Peyer's patch (tissue), 4 donors: ENCODE results near the gene JOSD2. TPM values are rescaled to one million over a fixed set of nuclear protein-coding genes. Genes with fewer than 3 reads are reported as not detected.

ENCODE experiments used
- DNase-seq, 3 donors: peaks; one replicate each; pipeline ENCODE4 v3.0.0-alpha.2; 2017 to 2019
- H3K27ac ChIP-seq, 4 donors: fragments of 200-600 bp; sonication (generic); one replicate each; pipeline ENCODE4 v1.5.1; 2016 to 2019
- H3K27me3 ChIP-seq, 2 donors: fragments of 200-600 bp; sonication (generic); one replicate each; pipeline ENCODE4 v1.5.1; 2019
- H3K36me3 ChIP-seq, 3 donors: fragments of 200-600 bp; sonication (generic); one replicate each; pipeline ENCODE4 v1.5.1; 2016 to 2019
- H3K4me1 ChIP-seq, 4 donors: fragments of 200-600 bp; sonication (generic); one replicate each; pipeline ENCODE4 v1.5.1; 2016 to 2019
- H3K4me3 ChIP-seq, 4 donors: fragments of 200-600 bp; sonication (generic); 1 replicate in 3 of 4; 2 replicates in 1 of 4; pipeline ENCODE4 v1.5.1; 2016 to 2019; ENCODE audit warnings: mild to moderate bottlenecking in 1 of 4
- H3K9me3 ChIP-seq, 4 donors: fragments of 200-600 bp; sonication (generic); one replicate each; pipeline ENCODE4 v1.5.1; 2016 to 2019; ENCODE audit warnings: mild to moderate bottlenecking in 1 of 4
- CTCF ChIP-seq, 6 experiments: fragments of 450-650 bp in 4 of 6; fragments of 200-600 bp in 2 of 6; sonication (generic) in 1 of 6; IDR thresholded peaks; one replicate each; pipeline ENCODE4 v1.5.1; 2017 to 2019; ENCODE audit warnings: antibody characterized with exemption in 6 of 6, mild to moderate bottlenecking in 3 of 6, moderate library complexity in 1 of 6
- POLR2A ChIP-seq, 2 donors: fragments of 450-650 bp; IDR thresholded peaks; one replicate each; pipeline ENCODE4 v1.5.1; 2017; ENCODE audit warnings: antibody characterized with exemption in 2 of 2, mild to moderate bottlenecking in 2 of 2, moderate library complexity in 2 of 2
- total RNA-seq, 4 donors: library from RNA; depleted of rRNA; stranded (reverse); fragments of >200 nt; gene quantifications; one replicate each; pipeline ENCODE4 v1.1.0, GENCODE V29; 2016

JOSD2 gene
- total RNA-seq, 4 donors from 2014 or later: 10.7 to 41.3 (median 26.6) TPM

- DNase-seq: no peak
- Histone ChIP-seq H3K36me3 (no peaks in the 10 kb centered on the region), H3K27ac (no peak overlapping the region), H3K9me3 (no peaks in the 10 kb centered on the region), H3K27me3 (no peaks in the 10 kb centered on the region), H3K4me1 (no peaks in the 10 kb centered on the region), H3K4me3 (no peak overlapping the region)
- no peak for TF ChIP-seq CTCF (IDR thresholded peaks at IDR 0.05)
Observed at GRCh38 chr19:50549059-50549926, 38.3 kb upstream of the JOSD2 start.

- Histone ChIP-seq H3K27me3 (no peaks in the 10 kb centered on the region), H3K4me1 (no peaks in the 10 kb centered on the region), H3K9me3 (no peaks in the 10 kb centered on the region), H3K27ac (no peak overlapping the region), H3K36me3 (no peaks in the 10 kb centered on the region), H3K4me3 (no peak overlapping the region)
- TF ChIP-seq CTCF (IDR thresholded peaks at IDR 0.05): no peak
- TF ChIP-seq POLR2A (IDR thresholded peaks at IDR 0.05): no peak
- DNase-seq: no peak
Observed at GRCh38 chr19:50548191-50549058, 37.4 kb upstream of the JOSD2 start.

- Histone ChIP-seq H3K4me1 (no peaks in the 10 kb centered on the region), H3K4me3 (no peak overlapping the region), H3K27ac (no peak overlapping the region), H3K36me3 (no peaks in the 10 kb centered on the region), H3K9me3 (no peaks in the 10 kb centered on the region), H3K27me3 (no peaks in the 10 kb centered on the region)
- DNase-seq: no peak
- TF ChIP-seq POLR2A (IDR thresholded peaks at IDR 0.05) (no peak), CTCF (IDR thresholded peaks at IDR 0.05) (no peak)
Observed at GRCh38 chr19:50547385-50548190, 36.6 kb upstream of the JOSD2 start.

- no peak for TF ChIP-seq CTCF (IDR thresholded peaks at IDR 0.05)
- TF ChIP-seq POLR2A (IDR thresholded peaks at IDR 0.05): no peak
- no peak overlapping the region for H3K27ac ChIP-seq
- no peaks in the 10 kb centered on the region for H3K36me3 ChIP-seq
- no peaks in the 10 kb centered on the region for H3K9me3 ChIP-seq
- no peaks in the 10 kb centered on the region for H3K4me1 ChIP-seq
- no peak overlapping the region for H3K4me3 ChIP-seq
- no peak for DNase-seq
- H3K27me3 ChIP-seq: no peaks in the 10 kb centered on the region
Observed at GRCh38 chr19:50546527-50547221, 35.7 kb upstream of the JOSD2 start.

- DNase-seq: no peak
- Histone ChIP-seq H3K9me3 (no peaks in the 10 kb centered on the region), H3K27me3 (no peaks in the 10 kb centered on the region), H3K4me1 (no peaks in the 10 kb centered on the region), H3K27ac (no peak overlapping the region), H3K36me3 (no peaks in the 10 kb centered on the region), H3K4me3 (no peak overlapping the region)
- TF ChIP-seq POLR2A (IDR thresholded peaks at IDR 0.05) (no peak), CTCF (IDR thresholded peaks at IDR 0.05) (no peak)
Observed at GRCh38 chr19:50542943-50543342, 32.0 kb upstream of the JOSD2 start.
